Neural cell (in vitro differentiated cells): ENCODE measurements around the gene COX14. TPM values are rescaled to one million over a fixed set of nuclear protein-coding genes. Genes with fewer than 3 reads are reported as not detected.
"Not testable (repeated sequence)": the region's sequence is repeated elsewhere in the genome, so short reads cannot be mapped to it uniquely, and the experiment has no call there.

ENCODE experiments used
- H2AFZ ChIP-seq: fragments of 200-600, 300-800 bp; sonication (generic), shearing (Covaris generic); 2 replicates; pipeline ENCODE4 v1.6.0; 2014; ENCODE audit warnings: low read depth, mild to moderate bottlenecking, antibody characterized with exemption, low read length, moderate library complexity
- H3F3A ChIP-seq: fragments of 200-600 bp; shearing (Covaris generic); 2 replicates; pipeline ENCODE4 v1.6.1; 2016; ENCODE audit warnings: mild to moderate bottlenecking, moderate library complexity, mixed read lengths, antibody characterized with exemption, low read length; ENCODE audit not compliant: insufficient read depth, poor library complexity, severe bottlenecking
- H3K27ac ChIP-seq: fragments of 200-600, 300-800 bp; sonication (generic), shearing (Covaris generic); 2 replicates; pipeline ENCODE4 v1.5.1; 2014; ENCODE audit warnings: mild to moderate bottlenecking, low read length, moderate library complexity
- H3K27me3 ChIP-seq: fragments of 300-800, 200-600 bp; sonication (generic), shearing (Covaris generic); 2 replicates; pipeline ENCODE4 v1.6.0; 2014; ENCODE audit warnings: mild to moderate bottlenecking, low read depth, low read length, moderate library complexity; ENCODE audit not compliant: insufficient read depth
- H3K36me3 ChIP-seq: fragments of 300-800, 200-600 bp; sonication (generic), shearing (Covaris generic); 2 replicates; pipeline ENCODE4 v1.5.1; 2014; ENCODE audit warnings: mild to moderate bottlenecking, antibody characterized with exemption, low read length, moderate library complexity; ENCODE audit not compliant: insufficient read depth
- H3K4me2 ChIP-seq: fragments of 300-800, 200-600 bp; sonication (generic), shearing (Covaris generic); 2 replicates; pipeline ENCODE4 v1.6.0; 2014; ENCODE audit warnings: mild to moderate bottlenecking, low read length
- H3K4me3 ChIP-seq: fragments of 300-800, 200-600 bp; sonication (generic), shearing (Covaris generic); 2 replicates; pipeline ENCODE4 v1.5.1; 2014; ENCODE audit warnings: mild to moderate bottlenecking, low read length, moderate library complexity
- H3K79me2 ChIP-seq: fragments of 200-600 bp; shearing (Covaris generic); replicated peaks from 2 replicates; pipeline ENCODE4 v1.6.0; 2014; ENCODE audit warnings: mild to moderate bottlenecking, low read length, moderate library complexity; ENCODE audit not compliant: insufficient read depth
- H3K9ac ChIP-seq: fragments of 300-800, 200-600 bp; sonication (generic), shearing (Covaris generic); 2 replicates; pipeline ENCODE4 v1.6.1; 2016; ENCODE audit warnings: mild to moderate bottlenecking, low read length, mixed read lengths
- H3K9me2 ChIP-seq: fragments of 200-600 bp; shearing (Covaris generic); 2 replicates; pipeline ENCODE4 v1.6.1; 2016; ENCODE audit warnings: mild to moderate bottlenecking, low read length, mixed read lengths; ENCODE audit not compliant: insufficient read depth
- H3K9me3 ChIP-seq: fragments of 200-600, 300-800 bp; sonication (generic), shearing (Covaris generic); 2 replicates; pipeline ENCODE4 v1.6.1; 2016; ENCODE audit warnings: mild to moderate bottlenecking, mixed run types, low read length, moderate library complexity, mixed read lengths
- H4K20me1 ChIP-seq: fragments of 200-600 bp; shearing (Covaris generic); 2 replicates; pipeline ENCODE4 v1.6.1; 2016; ENCODE audit warnings: mild to moderate bottlenecking, mixed run types; ENCODE audit not compliant: insufficient read depth
- EP300 ChIP-seq: fragments of 450-650 bp; conservative IDR thresholded peaks from 2 replicates; pipeline ENCODE4 v1.6.1; 2014; ENCODE audit warnings: antibody characterized with exemption, mild to moderate bottlenecking, moderate library complexity; ENCODE audit not compliant: poor library complexity, severe bottlenecking
- RAD21 ChIP-seq: fragments of 450-650 bp; conservative IDR thresholded peaks from 2 replicates; pipeline ENCODE4 v1.6.1; 2014; ENCODE audit warnings: antibody characterized with exemption, mild to moderate bottlenecking, moderate library complexity
- SMC3 ChIP-seq: fragments of 450-650 bp; conservative IDR thresholded peaks from 2 replicates; pipeline ENCODE4 v1.6.1; 2014; ENCODE audit warnings: antibody characterized with exemption, mild to moderate bottlenecking, moderate library complexity; ENCODE audit not compliant: poor library complexity
- TAF1 ChIP-seq: IDR thresholded peaks from 2 replicates; pipeline ENCODE4 v1.6.1; 2012; ENCODE audit warnings: low read depth
- polyA plus RNA-seq: library from polyadenylated mRNA; depleted of rRNA; stranded (reverse); fragments of >200 nt; gene quantifications from 2 replicates; pipeline ENCODE4 v1.2.3, GENCODE V29; 2014

Gene COX14
- polyA plus RNA-seq, 1 donor from 2014 or later = 79.3 TPM

- no peaks in the 10 kb centered on the region for H3K9me2 ChIP-seq
- no peak overlapping the region for H3K9ac ChIP-seq
- no peaks in the 10 kb centered on the region for H3K27me3 ChIP-seq
- H3K4me2 ChIP-seq = no peak overlapping the region
- peaks cover 4% of the 10 kb centered on the region for H3F3A ChIP-seq
- no peak overlapping the region for H3K4me3 ChIP-seq
- H3K27ac ChIP-seq = no peak overlapping the region
- no peaks in the 10 kb centered on the region for H4K20me1 ChIP-seq
- H2AFZ ChIP-seq = no peak overlapping the region
- no peaks in the 10 kb centered on the region for H3K36me3 ChIP-seq
- TF ChIP-seq SMC3 (no peak), TAF1 (no peak)
- H3K9me3 ChIP-seq = no peaks in the 10 kb centered on the region
- H3K79me2 ChIP-seq = peaks cover 7% of the 10 kb centered on the region
Measured at GRCh38 chr12:50081096-50081808, 30.8 kb upstream of the COX14 start.

DNA sequence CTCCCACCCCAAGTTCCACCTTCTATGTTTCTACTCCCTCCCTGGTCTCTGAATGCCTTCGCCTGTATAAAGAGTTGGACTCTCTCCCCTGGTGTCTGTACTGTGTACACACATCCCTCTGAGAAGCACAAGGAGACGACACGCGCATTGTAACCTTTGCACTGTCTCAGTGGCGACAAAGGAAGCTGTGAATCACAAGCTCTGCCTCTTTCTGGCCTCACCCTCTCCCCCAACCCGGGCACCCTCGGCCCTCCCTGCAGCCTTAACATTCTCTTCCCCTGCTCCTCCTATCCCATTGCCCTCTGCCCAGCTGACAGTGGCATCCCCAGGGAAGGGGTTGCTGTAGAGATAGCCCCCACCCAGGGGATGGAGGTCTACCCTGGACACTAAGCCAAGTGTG, 29.4 kb upstream of the COX14 start:
- peaks cover 7% of the 10 kb centered on the region for H3K79me2 ChIP-seq
- H2AFZ ChIP-seq = no peak overlapping the region
- H3F3A ChIP-seq = peaks cover 4% of the 10 kb centered on the region
- no peaks in the 10 kb centered on the region for H3K27me3 ChIP-seq
- no peak for TF ChIP-seq EP300
- no peaks in the 10 kb centered on the region for H4K20me1 ChIP-seq
- no peak overlapping the region for H3K4me2 ChIP-seq
- H3K36me3 ChIP-seq = no peaks in the 10 kb centered on the region
- H3K9me3 ChIP-seq = no peaks in the 10 kb centered on the region
- no peak overlapping the region for H3K9ac ChIP-seq
- no peak overlapping the region for H3K4me3 ChIP-seq
- no peaks in the 10 kb centered on the region for H3K9me2 ChIP-seq
- no peak overlapping the region for H3K27ac ChIP-seq

GRCh38 chr12:50083301-50083700, 28.7 kb upstream of the COX14 start:
- no peak overlapping the region for H3K9ac ChIP-seq
- no peak for TF ChIP-seq RAD21

DNA sequence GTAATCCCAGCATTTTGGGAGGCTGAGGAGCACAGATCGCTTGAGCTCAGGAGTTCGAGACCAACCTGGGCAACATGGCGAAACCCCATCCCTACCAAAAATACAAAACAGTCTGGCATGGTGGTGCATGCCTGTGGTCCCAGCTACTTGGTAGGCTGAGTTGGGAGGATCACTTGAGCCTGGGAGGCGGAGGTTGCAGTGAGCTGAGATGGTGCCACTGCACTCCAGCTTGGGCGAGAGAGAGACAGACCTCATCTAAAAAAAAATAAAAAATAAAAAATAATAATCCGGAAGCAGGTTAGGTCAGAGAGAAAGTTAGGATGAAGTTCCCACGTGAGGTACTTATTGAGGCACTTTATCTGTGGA, 27.6 kb upstream of the COX14 start:
- Histone ChIP-seq H2AFZ (peak overlapping the region; percentile 52), H3K79me2 (peaks cover 15% of the 10 kb centered on the region), H3K4me3 (peak overlapping the region; percentile 90), H3K9ac (peak overlapping the region; percentile 91), H3K4me2 (peak overlapping the region; percentile 65), H3K27ac (peak overlapping the region; percentile 90)
- H3F3A ChIP-seq, H3K9me2 ChIP-seq, H3K9me3 ChIP-seq, H3K36me3 ChIP-seq, H3K27me3 ChIP-seq, H4K20me1 ChIP-seq: not testable (repeated sequence)

More at GRCh38 chr12:50083301-50083700, 28.7 kb upstream of the COX14 start:
- Histone ChIP-seq H2AFZ (no peak overlapping the region), H3K36me3 (no peaks in the 10 kb centered on the region), H3F3A (peaks cover 4% of the 10 kb centered on the region), H3K9me2 (no peaks in the 10 kb centered on the region), H3K27ac (no peak overlapping the region), H3K4me2 (no peak overlapping the region), H3K4me3 (no peak overlapping the region), H3K9me3 (no peaks in the 10 kb centered on the region), H4K20me1 (no peaks in the 10 kb centered on the region), H3K27me3 (no peaks in the 10 kb centered on the region), H3K79me2 (peaks cover 7% of the 10 kb centered on the region)
